Keratinocyte (primary cell): ENCODE results near the gene CEP57L1. TPM values are rescaled to one million over a fixed set of nuclear protein-coding genes. Genes with fewer than 3 reads are reported as not detected.

Experiments used
- DNase-seq: peaks from one replicate; pipeline ENCODE4 v3.0.0-alpha.2; 2011; ENCODE audit warnings: low read depth, missing footprints, low spot score
- FAIRE-seq: peaks from 2 replicates; lab custom pipeline; 2011; peaks lifted over from hg19 to GRCh38; lab: Jason Lieb, UNC
- H2AFZ ChIP-seq: 2 replicates; pipeline ENCODE4 v1.6.0; 2012; ENCODE audit warnings: low read length, control low read depth, inconsistent platforms; ENCODE audit not compliant: control insufficient read depth
- H3K27ac ChIP-seq: 2 replicates; pipeline ENCODE4 v1.5.1; 2011; ENCODE audit warnings: low read length; ENCODE audit not compliant: control insufficient read depth, insufficient read depth
- H3K27me3 ChIP-seq: 3 replicates; pipeline ENCODE4 v1.6.0; 2011; ENCODE audit warnings: low read length; ENCODE audit not compliant: control insufficient read depth, insufficient read depth; ENCODE audit errors: extremely low read depth
- H3K36me3 ChIP-seq, 2 experiments: 2 replicates in 1 of 2; 3 replicates in 1 of 2; pipeline ENCODE4 v1.5.1; 2011; ENCODE audit warnings: low read length in 2 of 2, mild to moderate bottlenecking in 1 of 2; ENCODE audit not compliant: control insufficient read depth in 2 of 2, insufficient read depth in 2 of 2; ENCODE audit errors: extremely low read depth in 1 of 2
- H3K4me1 ChIP-seq: 3 replicates; pipeline ENCODE4 v1.5.1; 2011; ENCODE audit warnings: low read length; ENCODE audit not compliant: control insufficient read depth, insufficient read depth; ENCODE audit errors: extremely low read depth
- H3K4me2 ChIP-seq: 3 replicates; pipeline ENCODE4 v1.6.0; 2011; ENCODE audit warnings: low read depth, low read length; ENCODE audit not compliant: control insufficient read depth, insufficient read depth; ENCODE audit errors: extremely low read depth
- H3K4me3 ChIP-seq, 3 experiments: fragments of 200-600 bp in 1 of 3; sonication (generic) in 1 of 3; 2 replicates in 2 of 3; 3 replicates in 1 of 3; pipeline ENCODE4 v1.5.1; 2011 to 2016; ENCODE audit warnings: low read length in 3 of 3, mild to moderate bottlenecking in 3 of 3, control low read depth in 2 of 3, inconsistent platforms in 1 of 3, low read depth in 1 of 3, mixed read lengths in 1 of 3, mixed run types in 1 of 3, moderate library complexity in 1 of 3; ENCODE audit not compliant: control insufficient read depth in 2 of 3, insufficient read depth in 2 of 3; ENCODE audit errors: extremely low read depth in 1 of 3
- H3K79me2 ChIP-seq: 2 replicates; pipeline ENCODE4 v1.6.0; 2012; ENCODE audit warnings: low read length; ENCODE audit not compliant: control insufficient read depth, insufficient read depth
- H3K9ac ChIP-seq: 3 replicates; pipeline ENCODE4 v1.6.0; 2011; ENCODE audit warnings: low read length; ENCODE audit not compliant: control insufficient read depth, insufficient read depth; ENCODE audit errors: extremely low read depth
- H3K9me1 ChIP-seq: 3 replicates; pipeline ENCODE4 v1.6.0; 2011; ENCODE audit warnings: low read length; ENCODE audit not compliant: control insufficient read depth, insufficient read depth; ENCODE audit errors: extremely low read depth
- H3K9me3 ChIP-seq: 2 replicates; pipeline ENCODE4 v1.5.1; 2012; ENCODE audit warnings: low read depth, low read length; ENCODE audit not compliant: control insufficient read depth
- H4K20me1 ChIP-seq: 3 replicates; pipeline ENCODE4 v1.6.0; 2011; ENCODE audit warnings: low read length; ENCODE audit not compliant: control insufficient read depth, insufficient read depth; ENCODE audit errors: extremely low read depth
- EZH2 ChIP-seq: IDR thresholded peaks from one replicate; pipeline ENCODE4 v1.6.1; 2012; ENCODE audit warnings: inconsistent platforms, mild to moderate bottlenecking, low read length, moderate library complexity
- dilution Hi-C: fragments of 300-500 bp; cut with MboI; formaldehyde crosslinking; loops from one replicate; pipeline ENCODE4 v1.7.0; 2020; ENCODE audit warnings: low sequenced_read_pairs; ENCODE audit not compliant: extremely low pct_ligation_motif_present
- polyA plus RNA-seq, 5 experiments: library from polyadenylated mRNA; depleted of rRNA in 3 of 5; stranded (reverse) in 3 of 5; stranded (forward) in 1 of 5; unstranded in 1 of 5; fragments of >200 nt; gene quantifications; 1 replicate in 1 of 5; 2 replicates in 3 of 5; 3 replicates in 1 of 5; pipeline versions ENCODE4 v1.2.1 to v1.2.3, GENCODE V29; 2011 to 2012; ENCODE audit warnings: missing spikeins in 2 of 5, low read depth in 1 of 5, low replicate concordance in 1 of 5
- TF ChIP-seq, protein P1 (sequence below), 3 experiments: IDR thresholded peaks in 1 of 3; conservative IDR thresholded peaks in 1 of 3; optimal IDR thresholded peaks in 1 of 3; 2 replicates in 2 of 3; 3 replicates in 1 of 3; pipeline versions ENCODE3 to v1.5.1; 2011; ENCODE audit warnings: low read length in 3 of 3, mild to moderate bottlenecking in 3 of 3, moderate library complexity in 2 of 3, control low read depth in 1 of 3, inconsistent platforms in 1 of 3; ENCODE audit not compliant: insufficient read depth in 2 of 3; ENCODE audit errors: extremely low read depth in 1 of 3

Gene CEP57L1
- polyA plus RNA-seq, 1 donor (not counting 4 experiments of a cell fraction or from before 2014, with no cell fraction given): 14.2 TPM

DNA sequence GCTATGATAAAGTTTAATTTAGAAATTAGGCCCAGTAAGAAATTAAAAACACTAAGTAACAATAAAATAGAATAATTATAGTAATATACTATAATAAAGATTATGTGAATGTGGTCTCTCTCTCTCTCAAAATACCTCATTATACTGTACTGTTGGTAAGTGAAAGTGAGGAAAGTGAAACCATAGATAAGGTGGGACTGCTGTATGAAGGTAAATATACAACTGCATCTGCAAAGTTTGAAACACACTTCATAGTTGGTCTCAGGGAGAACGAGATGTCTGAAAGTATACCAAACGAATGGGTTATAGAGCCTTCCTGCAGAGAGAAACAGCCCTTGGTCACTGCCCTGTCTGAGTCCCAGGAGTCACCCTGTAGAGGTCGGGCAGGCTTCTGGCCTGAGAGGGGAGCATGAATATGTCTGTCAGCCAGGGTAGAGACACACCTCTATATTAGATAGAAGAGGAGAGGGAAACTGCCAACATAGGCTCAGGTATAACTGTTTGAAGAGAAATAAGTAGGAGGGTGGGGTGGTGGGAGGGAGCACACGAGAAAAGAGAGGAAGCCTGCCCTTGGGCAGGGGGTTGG is 32.4 kb upstream of the CEP57L1 start:
- no peaks in the 10 kb centered on the region for H3K9me1 ChIP-seq
- TF ChIP-seq, protein P1, sequence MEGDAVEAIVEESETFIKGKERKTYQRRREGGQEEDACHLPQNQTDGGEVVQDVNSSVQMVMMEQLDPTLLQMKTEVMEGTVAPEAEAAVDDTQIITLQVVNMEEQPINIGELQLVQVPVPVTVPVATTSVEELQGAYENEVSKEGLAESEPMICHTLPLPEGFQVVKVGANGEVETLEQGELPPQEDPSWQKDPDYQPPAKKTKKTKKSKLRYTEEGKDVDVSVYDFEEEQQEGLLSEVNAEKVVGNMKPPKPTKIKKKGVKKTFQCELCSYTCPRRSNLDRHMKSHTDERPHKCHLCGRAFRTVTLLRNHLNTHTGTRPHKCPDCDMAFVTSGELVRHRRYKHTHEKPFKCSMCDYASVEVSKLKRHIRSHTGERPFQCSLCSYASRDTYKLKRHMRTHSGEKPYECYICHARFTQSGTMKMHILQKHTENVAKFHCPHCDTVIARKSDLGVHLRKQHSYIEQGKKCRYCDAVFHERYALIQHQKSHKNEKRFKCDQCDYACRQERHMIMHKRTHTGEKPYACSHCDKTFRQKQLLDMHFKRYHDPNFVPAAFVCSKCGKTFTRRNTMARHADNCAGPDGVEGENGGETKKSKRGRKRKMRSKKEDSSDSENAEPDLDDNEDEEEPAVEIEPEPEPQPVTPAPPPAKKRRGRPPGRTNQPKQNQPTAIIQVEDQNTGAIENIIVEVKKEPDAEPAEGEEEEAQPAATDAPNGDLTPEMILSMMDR (optimal IDR thresholded peaks at IDR 0.05 in 1 of 3, IDR thresholded peaks at IDR 0.05 in 1 of 3, conservative IDR thresholded peaks at IDR 0.05 in 1 of 3; ENCODE audit: extremely low read depth in 1 of 3, insufficient read depth in 2 of 3, low read length in 3 of 3): no peak
- TF ChIP-seq EZH2: no peak
- no peak overlapping the region for H3K4me2 ChIP-seq
- no peak overlapping the region for H3K4me3 ChIP-seq
- no peak overlapping the region for H2AFZ ChIP-seq
- no peak overlapping the region for H3K27ac ChIP-seq
- dilution Hi-C loops: no loop called here
- H3K9ac ChIP-seq: no peak overlapping the region
- no peak for FAIRE-seq
- H4K20me1 ChIP-seq: no peaks in the 10 kb centered on the region
- H3K79me2 ChIP-seq: no peaks in the 10 kb centered on the region
- H3K27me3 ChIP-seq: no peaks in the 10 kb centered on the region
- DNase-seq: no peak
- H3K9me3 ChIP-seq: no peaks in the 10 kb centered on the region
- no peaks in the 10 kb centered on the region for H3K36me3 ChIP-seq
- H3K4me1 ChIP-seq: no peaks in the 10 kb centered on the region

DNA sequence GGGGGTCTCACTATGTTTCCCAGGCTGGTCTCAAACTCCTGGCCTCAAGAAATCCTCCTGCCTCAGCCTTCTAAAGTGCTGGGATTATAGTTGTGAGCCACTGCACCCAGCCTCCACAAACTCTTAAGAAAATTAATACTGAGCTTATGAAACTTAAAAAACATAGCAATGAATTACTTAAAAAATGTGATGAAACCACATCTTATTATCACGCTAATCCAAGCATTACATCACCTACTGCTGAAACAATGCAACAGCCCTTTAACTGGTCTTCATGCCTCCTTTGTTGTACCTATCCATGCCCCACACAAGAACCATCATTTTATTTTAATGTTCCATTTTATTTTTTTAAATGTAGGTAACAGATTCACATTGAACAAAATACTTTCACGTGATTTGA is 25.6 kb upstream of the CEP57L1 start:
- H3K4me1 ChIP-seq: no peaks in the 10 kb centered on the region
- no peak overlapping the region for H3K27ac ChIP-seq
- no peak overlapping the region for H3K9ac ChIP-seq
- FAIRE-seq: no peak
- H3K9me3 ChIP-seq: no peaks in the 10 kb centered on the region
- H2AFZ ChIP-seq: no peak overlapping the region
- no peak for DNase-seq
- no peaks in the 10 kb centered on the region for H3K36me3 ChIP-seq
- TF ChIP-seq, protein P1 (optimal IDR thresholded peaks at IDR 0.05 in 1 of 3, IDR thresholded peaks at IDR 0.05 in 1 of 3, conservative IDR thresholded peaks at IDR 0.05 in 1 of 3; ENCODE audit: extremely low read depth in 1 of 3, insufficient read depth in 2 of 3, low read length in 3 of 3): no peak
- TF ChIP-seq EZH2: no peak
- no peaks in the 10 kb centered on the region for H4K20me1 ChIP-seq
- H3K4me2 ChIP-seq: no peak overlapping the region
- H3K9me1 ChIP-seq: no peaks in the 10 kb centered on the region
- H3K27me3 ChIP-seq: no peaks in the 10 kb centered on the region
- no peak overlapping the region for H3K4me3 ChIP-seq
- dilution Hi-C loops: no loop called here
- no peaks in the 10 kb centered on the region for H3K79me2 ChIP-seq
